GM12872 (cell line): Measurements from ENCODE around the gene PIK3CD.

Source experiments
- TF ChIP-seq, protein P1 (sequence below): IDR thresholded peaks from 3 replicates; pipeline ENCODE4 v1.5.1; 2011; ENCODE audit warnings: low read depth, mild to moderate bottlenecking, low read length, moderate library complexity; ENCODE audit not compliant: insufficient read depth

PIK3CD gene

DNA sequence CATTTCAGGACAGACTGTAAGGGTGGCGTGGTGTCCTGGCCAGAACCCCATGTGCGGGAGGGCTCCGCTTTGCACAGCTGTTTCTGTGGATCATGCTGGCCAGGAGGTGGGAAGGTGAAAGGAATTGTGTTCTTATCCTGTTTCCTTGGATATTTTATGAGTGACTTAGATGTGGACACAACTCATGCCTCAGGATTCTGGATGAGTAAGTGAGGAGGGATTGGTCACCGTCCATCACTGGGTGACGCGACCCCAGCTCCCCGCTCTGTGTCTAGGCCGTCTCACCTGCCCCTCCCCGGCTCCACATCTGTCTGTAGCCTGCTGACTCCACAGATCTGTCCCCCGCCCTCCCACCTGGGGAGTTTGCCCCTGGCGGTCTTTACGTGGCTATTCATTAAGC is 48.8 kb downstream of the PIK3CD start:
- TF ChIP-seq, protein P1, sequence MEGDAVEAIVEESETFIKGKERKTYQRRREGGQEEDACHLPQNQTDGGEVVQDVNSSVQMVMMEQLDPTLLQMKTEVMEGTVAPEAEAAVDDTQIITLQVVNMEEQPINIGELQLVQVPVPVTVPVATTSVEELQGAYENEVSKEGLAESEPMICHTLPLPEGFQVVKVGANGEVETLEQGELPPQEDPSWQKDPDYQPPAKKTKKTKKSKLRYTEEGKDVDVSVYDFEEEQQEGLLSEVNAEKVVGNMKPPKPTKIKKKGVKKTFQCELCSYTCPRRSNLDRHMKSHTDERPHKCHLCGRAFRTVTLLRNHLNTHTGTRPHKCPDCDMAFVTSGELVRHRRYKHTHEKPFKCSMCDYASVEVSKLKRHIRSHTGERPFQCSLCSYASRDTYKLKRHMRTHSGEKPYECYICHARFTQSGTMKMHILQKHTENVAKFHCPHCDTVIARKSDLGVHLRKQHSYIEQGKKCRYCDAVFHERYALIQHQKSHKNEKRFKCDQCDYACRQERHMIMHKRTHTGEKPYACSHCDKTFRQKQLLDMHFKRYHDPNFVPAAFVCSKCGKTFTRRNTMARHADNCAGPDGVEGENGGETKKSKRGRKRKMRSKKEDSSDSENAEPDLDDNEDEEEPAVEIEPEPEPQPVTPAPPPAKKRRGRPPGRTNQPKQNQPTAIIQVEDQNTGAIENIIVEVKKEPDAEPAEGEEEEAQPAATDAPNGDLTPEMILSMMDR = no peak

GRCh38 chr1:9701665-9702064 is 50.1 kb downstream of the PIK3CD start:
- TF ChIP-seq, protein P1 = no peak

DNA sequence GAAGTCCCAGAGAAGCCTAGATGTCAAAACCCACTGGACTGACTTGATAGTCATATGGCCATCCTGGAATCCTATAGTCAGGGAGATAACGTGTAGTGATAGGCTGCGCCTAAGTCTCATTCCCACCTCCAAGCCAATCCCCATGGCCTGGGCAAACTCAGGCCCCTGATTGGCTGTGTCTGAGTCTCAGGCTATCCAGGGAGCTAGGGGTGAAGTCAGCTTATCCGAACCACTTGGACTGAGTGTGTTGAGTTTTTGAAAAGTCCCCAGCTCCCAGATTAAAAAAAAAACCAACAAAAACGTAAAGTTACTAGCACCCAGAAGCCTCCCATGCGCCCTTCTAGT is 51.6 kb downstream of the PIK3CD start:
- TF ChIP-seq, protein P1 = no peak

- TF ChIP-seq, protein P1 = no peak
Observed at GRCh38 chr1:9703681-9704080, 52.1 kb downstream of the PIK3CD start.

GRCh38 chr1:9705337-9706093 is 54.0 kb downstream of the PIK3CD start:
- TF ChIP-seq, protein P1 = no peak

DNA sequence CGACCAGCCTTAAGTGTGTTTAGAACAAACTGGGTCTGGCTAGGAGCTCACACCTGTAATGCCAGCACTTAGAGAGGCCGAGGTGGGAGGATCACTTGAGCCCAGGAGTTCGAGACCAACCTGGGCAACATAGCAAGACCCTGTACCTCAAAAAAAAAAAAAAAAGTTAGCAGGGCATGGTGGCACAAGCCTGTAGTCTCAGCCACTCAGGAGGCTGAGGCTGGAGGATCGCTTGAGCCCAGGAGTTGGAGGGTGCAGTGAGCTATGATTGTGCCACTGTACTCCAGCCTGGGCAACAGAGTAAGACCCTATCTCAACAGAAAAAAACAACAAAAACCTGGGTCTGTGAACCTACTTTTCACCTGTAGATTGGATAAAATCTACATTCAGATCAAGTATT is 54.6 kb downstream of the PIK3CD start:
- TF ChIP-seq, protein P1 = no peak

- TF ChIP-seq, protein P1 = no peak
Observed at GRCh38 chr1:9710037-9710436, 58.5 kb downstream of the PIK3CD start.
